WTC11 (cell line): ENCODE results near the gene CASP3. TPM values are rescaled to one million over a fixed set of nuclear protein-coding genes. Genes with fewer than 3 reads are reported as not detected.
A peak's percentile ranks its signal among the peaks of the same experiment; 100 is the strongest.

Source experiments
- ATAC-seq: fragments of 200-7000 bp; cut with Tn5 transposase; 2 replicates; pipeline ENCODE4 v1.10.0; 2021; ENCODE audit warnings: mild to moderate bottlenecking, moderate library complexity
- CTCF ChIA-PET: fragments of 300-600 bp; sonication (Branson Sonifier 250); formaldehyde crosslinking; loops from one replicate; lab custom pipeline; 2021; ENCODE audit warnings: antibody characterized with exemption; lab: Charles Lee
- POLR2A ChIA-PET: fragments of 350-600 bp; sonication (Branson Sonifier 250); formaldehyde crosslinking; loops from one replicate; lab custom pipeline; 2021; ENCODE audit warnings: antibody characterized with exemption; lab: Charles Lee
- DNase-seq: peaks from one replicate; pipeline ENCODE4 v3.0.0; 2021; ENCODE audit warnings: low spot score
- H3K27ac Mint-ChIP-seq: 2 replicates; pipeline ENCODE4 v1.8.0; 2021; ENCODE audit warnings: mixed read lengths
- H3K27me3 Mint-ChIP-seq: 2 replicates; pipeline ENCODE4 v1.8.0; 2021; ENCODE audit warnings: low read depth, mild to moderate bottlenecking, moderate library complexity, mixed read lengths
- H3K36me3 Mint-ChIP-seq: 2 replicates; pipeline ENCODE4 v1.8.0; 2021; ENCODE audit warnings: mixed read lengths
- H3K4me1 Mint-ChIP-seq: 2 replicates; pipeline ENCODE4 v1.8.0; 2022; ENCODE audit warnings: mixed read lengths
- H3K4me3 Mint-ChIP-seq: 2 replicates; pipeline ENCODE4 v1.8.0; 2021; ENCODE audit warnings: mild to moderate bottlenecking, moderate library complexity, mixed read lengths
- H3K9me3 Mint-ChIP-seq: 2 replicates; pipeline ENCODE4 v1.8.0; 2021; ENCODE audit warnings: mixed read lengths
- CREB1 ChIP-seq: sonication (generic); formaldehyde crosslinking; IDR thresholded peaks from 2 replicates; pipeline ENCODE4 v1.8.0; 2023; ENCODE audit warnings: mild to moderate bottlenecking, missing genetic modification reagents
- FOXK1 ChIP-seq: sonication (generic); formaldehyde crosslinking; IDR thresholded peaks from 2 replicates; pipeline ENCODE4 v1.8.0; 2022; ENCODE audit warnings: mild to moderate bottlenecking, moderate library complexity, missing genetic modification reagents
- FOXP1 ChIP-seq: sonication (generic); formaldehyde crosslinking; IDR thresholded peaks from 2 replicates; pipeline ENCODE4 v1.8.0; 2022; ENCODE audit warnings: missing genetic modification reagents, mild to moderate bottlenecking, moderate library complexity, borderline replicate concordance
- GRHL2 ChIP-seq: fragments of 250-450 bp; sonication (Bioruptor Pico); IDR thresholded peaks from 2 replicates; pipeline ENCODE4 v1.8.0; 2022; ENCODE audit warnings: mild to moderate bottlenecking, moderate library complexity; ENCODE audit not compliant: insufficient replicate concordance, severe bottlenecking
- NFE2L1 ChIP-seq: sonication (generic); formaldehyde crosslinking; IDR thresholded peaks from 2 replicates; pipeline ENCODE4 v1.8.1; 2023; ENCODE audit warnings: missing genetic modification reagents
- NR2C2 ChIP-seq: sonication (generic); formaldehyde crosslinking; IDR thresholded peaks from 2 replicates; pipeline ENCODE4 v1.8.0; 2022; ENCODE audit warnings: mild to moderate bottlenecking, missing genetic modification reagents
- ZNF416 ChIP-seq: fragments of 250-450 bp; sonication (Bioruptor Pico); IDR thresholded peaks from 2 replicates; pipeline ENCODE4 v1.9.0; 2021; ENCODE audit warnings: mild to moderate bottlenecking, inconsistent platforms
- total RNA-seq: library from RNA; stranded (reverse); gene quantifications from 3 replicates; pipeline ENCODE4 v1.2.3, GENCODE V29; 2021
- TF ChIP-seq, protein P1 (sequence below): sonication (generic); formaldehyde crosslinking; IDR thresholded peaks from 2 replicates; pipeline ENCODE4 v1.8.0; 2022; ENCODE audit warnings: missing genetic modification reagents
- TF ChIP-seq, protein P2 (sequence below): sonication (generic); formaldehyde crosslinking; conservative IDR thresholded peaks from 2 replicates; pipeline ENCODE4 v1.8.1; 2022; ENCODE audit warnings: mild to moderate bottlenecking, missing genetic modification reagents
- TF ChIP-seq, protein P3 (sequence below): sonication (generic); formaldehyde crosslinking; IDR thresholded peaks from 2 replicates; pipeline ENCODE4 v1.8.0; 2022; ENCODE audit warnings: mild to moderate bottlenecking, missing genetic modification reagents
- TF ChIP-seq, protein P4 (sequence below): sonication (generic); formaldehyde crosslinking; IDR thresholded peaks from 2 replicates; pipeline ENCODE4 v1.8.1; 2023; ENCODE audit warnings: mild to moderate bottlenecking, missing genetic modification reagents, borderline replicate concordance
- TF ChIP-seq, protein P5 (sequence below): fragments of 250-450 bp; sonication (Bioruptor Pico); IDR thresholded peaks from 2 replicates; pipeline ENCODE4 v1.9.0; 2021; ENCODE audit warnings: mild to moderate bottlenecking, borderline replicate concordance
- TF ChIP-seq, protein P6 (sequence below): sonication (generic); formaldehyde crosslinking; conservative IDR thresholded peaks from 2 replicates; pipeline ENCODE4 v1.8.1; 2023; ENCODE audit warnings: mild to moderate bottlenecking, low read depth, missing genetic modification reagents, moderate library complexity
- TF ChIP-seq, protein P7 (sequence below): sonication (generic); formaldehyde crosslinking; IDR thresholded peaks from 2 replicates; pipeline ENCODE4 v1.8.1; 2022; ENCODE audit warnings: low read depth, missing genetic modification reagents, borderline replicate concordance
- TF ChIP-seq, protein P8 (sequence below): sonication (generic); formaldehyde crosslinking; IDR thresholded peaks from 2 replicates; pipeline ENCODE4 v1.8.1; 2022; ENCODE audit warnings: missing genetic modification reagents, borderline replicate concordance
- TF ChIP-seq, protein P9 (sequence below): sonication (generic); formaldehyde crosslinking; IDR thresholded peaks from 2 replicates; pipeline ENCODE4 v1.8.1; 2022; ENCODE audit warnings: low read depth, mild to moderate bottlenecking, moderate library complexity, missing genetic modification reagents, borderline replicate concordance

CASP3 gene
- total RNA-seq, 1 experiment from 2014 or later: 78.9 TPM

DNA sequence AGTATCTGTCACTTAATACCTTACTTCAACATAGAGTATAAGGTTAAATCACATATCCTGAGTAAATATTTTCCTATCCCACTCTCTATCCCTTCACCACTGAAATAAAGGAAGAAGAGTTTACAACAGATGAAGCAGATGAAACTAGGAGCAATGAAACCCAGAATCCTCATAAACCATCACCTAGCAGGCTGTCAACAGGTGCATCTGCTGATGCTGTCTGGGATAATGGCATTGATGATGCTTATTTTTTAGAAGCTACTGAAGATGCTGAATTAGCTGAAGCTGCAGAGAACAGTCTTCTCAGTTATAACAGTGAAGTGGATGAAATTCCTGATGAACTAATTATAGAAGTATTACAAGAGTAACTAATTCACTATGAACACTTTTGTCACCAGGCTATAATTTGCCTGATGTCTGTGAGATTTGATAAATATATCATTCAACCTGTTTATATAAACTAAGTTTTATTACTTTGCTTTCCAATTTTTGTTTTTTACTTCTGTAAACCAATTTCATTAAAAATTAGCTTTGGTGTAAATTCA is 45.2 kb upstream of the CASP3 start (continued):
- TF ChIP-seq, protein P1, sequence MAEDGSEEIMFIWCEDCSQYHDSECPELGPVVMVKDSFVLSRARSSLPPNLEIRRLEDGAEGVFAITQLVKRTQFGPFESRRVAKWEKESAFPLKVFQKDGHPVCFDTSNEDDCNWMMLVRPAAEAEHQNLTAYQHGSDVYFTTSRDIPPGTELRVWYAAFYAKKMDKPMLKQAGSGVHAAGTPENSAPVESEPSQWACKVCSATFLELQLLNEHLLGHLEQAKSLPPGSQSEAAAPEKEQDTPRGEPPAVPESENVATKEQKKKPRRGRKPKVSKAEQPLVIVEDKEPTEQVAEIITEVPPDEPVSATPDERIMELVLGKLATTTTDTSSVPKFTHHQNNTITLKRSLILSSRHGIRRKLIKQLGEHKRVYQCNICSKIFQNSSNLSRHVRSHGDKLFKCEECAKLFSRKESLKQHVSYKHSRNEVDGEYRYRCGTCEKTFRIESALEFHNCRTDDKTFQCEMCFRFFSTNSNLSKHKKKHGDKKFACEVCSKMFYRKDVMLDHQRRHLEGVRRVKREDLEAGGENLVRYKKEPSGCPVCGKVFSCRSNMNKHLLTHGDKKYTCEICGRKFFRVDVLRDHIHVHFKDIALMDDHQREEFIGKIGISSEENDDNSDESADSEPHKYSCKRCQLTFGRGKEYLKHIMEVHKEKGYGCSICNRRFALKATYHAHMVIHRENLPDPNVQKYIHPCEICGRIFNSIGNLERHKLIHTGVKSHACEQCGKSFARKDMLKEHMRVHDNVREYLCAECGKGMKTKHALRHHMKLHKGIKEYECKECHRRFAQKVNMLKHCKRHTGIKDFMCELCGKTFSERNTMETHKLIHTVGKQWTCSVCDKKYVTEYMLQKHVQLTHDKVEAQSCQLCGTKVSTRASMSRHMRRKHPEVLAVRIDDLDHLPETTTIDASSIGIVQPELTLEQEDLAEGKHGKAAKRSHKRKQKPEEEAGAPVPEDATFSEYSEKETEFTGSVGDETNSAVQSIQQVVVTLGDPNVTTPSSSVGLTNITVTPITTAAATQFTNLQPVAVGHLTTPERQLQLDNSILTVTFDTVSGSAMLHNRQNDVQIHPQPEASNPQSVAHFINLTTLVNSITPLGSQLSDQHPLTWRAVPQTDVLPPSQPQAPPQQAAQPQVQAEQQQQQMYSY (CRISPR knock-in tag): no peak
- TF ChIP-seq, protein P2, sequence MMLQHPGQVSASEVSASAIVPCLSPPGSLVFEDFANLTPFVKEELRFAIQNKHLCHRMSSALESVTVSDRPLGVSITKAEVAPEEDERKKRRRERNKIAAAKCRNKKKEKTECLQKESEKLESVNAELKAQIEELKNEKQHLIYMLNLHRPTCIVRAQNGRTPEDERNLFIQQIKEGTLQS: no peak
- no peak for TF ChIP-seq FOXP1 (CRISPR knock-in tag)
- TF ChIP-seq, protein P3, sequence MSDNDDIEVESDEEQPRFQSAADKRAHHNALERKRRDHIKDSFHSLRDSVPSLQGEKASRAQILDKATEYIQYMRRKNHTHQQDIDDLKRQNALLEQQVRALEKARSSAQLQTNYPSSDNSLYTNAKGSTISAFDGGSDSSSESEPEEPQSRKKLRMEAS (CRISPR knock-in tag): no peak
- no peak for TF ChIP-seq NR2C2
- TF ChIP-seq, protein P4, sequence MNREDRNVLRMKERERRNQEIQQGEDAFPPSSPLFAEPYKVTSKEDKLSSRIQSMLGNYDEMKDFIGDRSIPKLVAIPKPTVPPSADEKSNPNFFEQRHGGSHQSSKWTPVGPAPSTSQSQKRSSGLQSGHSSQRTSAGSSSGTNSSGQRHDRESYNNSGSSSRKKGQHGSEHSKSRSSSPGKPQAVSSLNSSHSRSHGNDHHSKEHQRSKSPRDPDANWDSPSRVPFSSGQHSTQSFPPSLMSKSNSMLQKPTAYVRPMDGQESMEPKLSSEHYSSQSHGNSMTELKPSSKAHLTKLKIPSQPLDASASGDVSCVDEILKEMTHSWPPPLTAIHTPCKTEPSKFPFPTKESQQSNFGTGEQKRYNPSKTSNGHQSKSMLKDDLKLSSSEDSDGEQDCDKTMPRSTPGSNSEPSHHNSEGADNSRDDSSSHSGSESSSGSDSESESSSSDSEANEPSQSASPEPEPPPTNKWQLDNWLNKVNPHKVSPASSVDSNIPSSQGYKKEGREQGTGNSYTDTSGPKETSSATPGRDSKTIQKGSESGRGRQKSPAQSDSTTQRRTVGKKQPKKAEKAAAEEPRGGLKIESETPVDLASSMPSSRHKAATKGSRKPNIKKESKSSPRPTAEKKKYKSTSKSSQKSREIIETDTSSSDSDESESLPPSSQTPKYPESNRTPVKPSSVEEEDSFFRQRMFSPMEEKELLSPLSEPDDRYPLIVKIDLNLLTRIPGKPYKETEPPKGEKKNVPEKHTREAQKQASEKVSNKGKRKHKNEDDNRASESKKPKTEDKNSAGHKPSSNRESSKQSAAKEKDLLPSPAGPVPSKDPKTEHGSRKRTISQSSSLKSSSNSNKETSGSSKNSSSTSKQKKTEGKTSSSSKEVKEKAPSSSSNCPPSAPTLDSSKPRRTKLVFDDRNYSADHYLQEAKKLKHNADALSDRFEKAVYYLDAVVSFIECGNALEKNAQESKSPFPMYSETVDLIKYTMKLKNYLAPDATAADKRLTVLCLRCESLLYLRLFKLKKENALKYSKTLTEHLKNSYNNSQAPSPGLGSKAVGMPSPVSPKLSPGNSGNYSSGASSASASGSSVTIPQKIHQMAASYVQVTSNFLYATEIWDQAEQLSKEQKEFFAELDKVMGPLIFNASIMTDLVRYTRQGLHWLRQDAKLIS: no peak
- TF ChIP-seq NFE2L1 (CRISPR knock-in tag): no peak
- TF ChIP-seq ZNF416: no peak
- TF ChIP-seq, protein P5, sequence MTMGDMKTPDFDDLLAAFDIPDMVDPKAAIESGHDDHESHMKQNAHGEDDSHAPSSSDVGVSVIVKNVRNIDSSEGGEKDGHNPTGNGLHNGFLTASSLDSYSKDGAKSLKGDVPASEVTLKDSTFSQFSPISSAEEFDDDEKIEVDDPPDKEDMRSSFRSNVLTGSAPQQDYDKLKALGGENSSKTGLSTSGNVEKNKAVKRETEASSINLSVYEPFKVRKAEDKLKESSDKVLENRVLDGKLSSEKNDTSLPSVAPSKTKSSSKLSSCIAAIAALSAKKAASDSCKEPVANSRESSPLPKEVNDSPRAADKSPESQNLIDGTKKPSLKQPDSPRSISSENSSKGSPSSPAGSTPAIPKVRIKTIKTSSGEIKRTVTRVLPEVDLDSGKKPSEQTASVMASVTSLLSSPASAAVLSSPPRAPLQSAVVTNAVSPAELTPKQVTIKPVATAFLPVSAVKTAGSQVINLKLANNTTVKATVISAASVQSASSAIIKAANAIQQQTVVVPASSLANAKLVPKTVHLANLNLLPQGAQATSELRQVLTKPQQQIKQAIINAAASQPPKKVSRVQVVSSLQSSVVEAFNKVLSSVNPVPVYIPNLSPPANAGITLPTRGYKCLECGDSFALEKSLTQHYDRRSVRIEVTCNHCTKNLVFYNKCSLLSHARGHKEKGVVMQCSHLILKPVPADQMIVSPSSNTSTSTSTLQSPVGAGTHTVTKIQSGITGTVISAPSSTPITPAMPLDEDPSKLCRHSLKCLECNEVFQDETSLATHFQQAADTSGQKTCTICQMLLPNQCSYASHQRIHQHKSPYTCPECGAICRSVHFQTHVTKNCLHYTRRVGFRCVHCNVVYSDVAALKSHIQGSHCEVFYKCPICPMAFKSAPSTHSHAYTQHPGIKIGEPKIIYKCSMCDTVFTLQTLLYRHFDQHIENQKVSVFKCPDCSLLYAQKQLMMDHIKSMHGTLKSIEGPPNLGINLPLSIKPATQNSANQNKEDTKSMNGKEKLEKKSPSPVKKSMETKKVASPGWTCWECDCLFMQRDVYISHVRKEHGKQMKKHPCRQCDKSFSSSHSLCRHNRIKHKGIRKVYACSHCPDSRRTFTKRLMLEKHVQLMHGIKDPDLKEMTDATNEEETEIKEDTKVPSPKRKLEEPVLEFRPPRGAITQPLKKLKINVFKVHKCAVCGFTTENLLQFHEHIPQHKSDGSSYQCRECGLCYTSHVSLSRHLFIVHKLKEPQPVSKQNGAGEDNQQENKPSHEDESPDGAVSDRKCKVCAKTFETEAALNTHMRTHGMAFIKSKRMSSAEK: no peak

DNA sequence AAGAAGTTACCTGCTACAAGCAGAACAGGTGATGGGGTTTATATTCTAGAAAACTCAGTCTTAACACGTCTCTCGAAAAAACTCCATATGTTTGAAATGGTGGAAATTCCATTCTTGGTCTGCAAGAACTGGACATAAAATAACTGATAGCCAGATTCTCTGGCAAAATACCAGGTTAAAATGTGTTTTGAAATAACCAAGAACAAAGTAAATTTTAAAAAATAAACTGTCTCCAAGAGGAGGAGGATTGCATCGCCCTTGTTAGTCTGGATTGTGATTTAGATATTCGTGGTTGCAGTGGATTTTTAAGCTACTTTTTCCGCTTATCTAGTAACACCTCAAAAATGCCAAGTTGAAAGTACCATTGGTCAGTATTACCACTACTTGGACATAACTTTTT is 43.8 kb upstream of the CASP3 start:
- H3K9me3 Mint-ChIP-seq: no peaks in the 10 kb centered on the region
- peak overlapping the region; percentile 66; the same call in 1 of the 2 replicates for H3K27ac Mint-ChIP-seq
- H3K27me3 Mint-ChIP-seq: no peaks in the 10 kb centered on the region
- H3K4me3 Mint-ChIP-seq: no peak overlapping the region
- no peak for DNase-seq
- H3K4me1 Mint-ChIP-seq: peaks cover 18% of the 10 kb centered on the region
- ChIA-PET CTCF (no interaction called here), POLR2A (no interaction called here)
- ATAC-seq: no peak
- peaks cover 53% of the 10 kb centered on the region for H3K36me3 Mint-ChIP-seq
- TF ChIP-seq GRHL2 (CRISPR knock-in tag) (no peak), FOXK1 (CRISPR knock-in tag) (no peak), CREB1 (CRISPR knock-in tag) (no peak)
- TF ChIP-seq, protein P6, sequence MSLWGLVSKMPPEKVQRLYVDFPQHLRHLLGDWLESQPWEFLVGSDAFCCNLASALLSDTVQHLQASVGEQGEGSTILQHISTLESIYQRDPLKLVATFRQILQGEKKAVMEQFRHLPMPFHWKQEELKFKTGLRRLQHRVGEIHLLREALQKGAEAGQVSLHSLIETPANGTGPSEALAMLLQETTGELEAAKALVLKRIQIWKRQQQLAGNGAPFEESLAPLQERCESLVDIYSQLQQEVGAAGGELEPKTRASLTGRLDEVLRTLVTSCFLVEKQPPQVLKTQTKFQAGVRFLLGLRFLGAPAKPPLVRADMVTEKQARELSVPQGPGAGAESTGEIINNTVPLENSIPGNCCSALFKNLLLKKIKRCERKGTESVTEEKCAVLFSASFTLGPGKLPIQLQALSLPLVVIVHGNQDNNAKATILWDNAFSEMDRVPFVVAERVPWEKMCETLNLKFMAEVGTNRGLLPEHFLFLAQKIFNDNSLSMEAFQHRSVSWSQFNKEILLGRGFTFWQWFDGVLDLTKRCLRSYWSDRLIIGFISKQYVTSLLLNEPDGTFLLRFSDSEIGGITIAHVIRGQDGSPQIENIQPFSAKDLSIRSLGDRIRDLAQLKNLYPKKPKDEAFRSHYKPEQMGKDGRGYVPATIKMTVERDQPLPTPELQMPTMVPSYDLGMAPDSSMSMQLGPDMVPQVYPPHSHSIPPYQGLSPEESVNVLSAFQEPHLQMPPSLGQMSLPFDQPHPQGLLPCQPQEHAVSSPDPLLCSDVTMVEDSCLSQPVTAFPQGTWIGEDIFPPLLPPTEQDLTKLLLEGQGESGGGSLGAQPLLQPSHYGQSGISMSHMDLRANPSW (CRISPR knock-in tag): no peak
- TF ChIP-seq, protein P7, sequence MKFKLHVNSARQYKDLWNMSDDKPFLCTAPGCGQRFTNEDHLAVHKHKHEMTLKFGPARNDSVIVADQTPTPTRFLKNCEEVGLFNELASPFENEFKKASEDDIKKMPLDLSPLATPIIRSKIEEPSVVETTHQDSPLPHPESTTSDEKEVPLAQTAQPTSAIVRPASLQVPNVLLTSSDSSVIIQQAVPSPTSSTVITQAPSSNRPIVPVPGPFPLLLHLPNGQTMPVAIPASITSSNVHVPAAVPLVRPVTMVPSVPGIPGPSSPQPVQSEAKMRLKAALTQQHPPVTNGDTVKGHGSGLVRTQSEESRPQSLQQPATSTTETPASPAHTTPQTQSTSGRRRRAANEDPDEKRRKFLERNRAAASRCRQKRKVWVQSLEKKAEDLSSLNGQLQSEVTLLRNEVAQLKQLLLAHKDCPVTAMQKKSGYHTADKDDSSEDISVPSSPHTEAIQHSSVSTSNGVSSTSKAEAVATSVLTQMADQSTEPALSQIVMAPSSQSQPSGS (CRISPR knock-in tag): no peak
- TF ChIP-seq, protein P8, sequence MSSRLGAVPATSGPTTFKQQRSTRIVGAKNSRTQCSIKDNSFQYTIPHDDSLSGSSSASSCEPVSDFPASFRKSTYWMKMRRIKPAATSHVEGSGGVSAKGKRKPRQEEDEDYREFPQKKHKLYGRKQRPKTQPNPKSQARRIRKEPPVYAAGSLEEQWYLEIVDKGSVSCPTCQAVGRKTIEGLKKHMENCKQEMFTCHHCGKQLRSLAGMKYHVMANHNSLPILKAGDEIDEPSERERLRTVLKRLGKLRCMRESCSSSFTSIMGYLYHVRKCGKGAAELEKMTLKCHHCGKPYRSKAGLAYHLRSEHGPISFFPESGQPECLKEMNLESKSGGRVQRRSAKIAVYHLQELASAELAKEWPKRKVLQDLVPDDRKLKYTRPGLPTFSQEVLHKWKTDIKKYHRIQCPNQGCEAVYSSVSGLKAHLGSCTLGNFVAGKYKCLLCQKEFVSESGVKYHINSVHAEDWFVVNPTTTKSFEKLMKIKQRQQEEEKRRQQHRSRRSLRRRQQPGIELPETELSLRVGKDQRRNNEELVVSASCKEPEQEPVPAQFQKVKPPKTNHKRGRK (CRISPR knock-in tag): no peak
- TF ChIP-seq, protein P9, sequence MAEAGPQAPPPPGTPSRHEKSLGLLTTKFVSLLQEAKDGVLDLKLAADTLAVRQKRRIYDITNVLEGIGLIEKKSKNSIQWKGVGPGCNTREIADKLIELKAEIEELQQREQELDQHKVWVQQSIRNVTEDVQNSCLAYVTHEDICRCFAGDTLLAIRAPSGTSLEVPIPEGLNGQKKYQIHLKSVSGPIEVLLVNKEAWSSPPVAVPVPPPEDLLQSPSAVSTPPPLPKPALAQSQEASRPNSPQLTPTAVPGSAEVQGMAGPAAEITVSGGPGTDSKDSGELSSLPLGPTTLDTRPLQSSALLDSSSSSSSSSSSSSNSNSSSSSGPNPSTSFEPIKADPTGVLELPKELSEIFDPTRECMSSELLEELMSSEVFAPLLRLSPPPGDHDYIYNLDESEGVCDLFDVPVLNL (CRISPR knock-in tag): no peak
